ENCODE results near the gene AJUBA.

AJUBA gene

DNA sequence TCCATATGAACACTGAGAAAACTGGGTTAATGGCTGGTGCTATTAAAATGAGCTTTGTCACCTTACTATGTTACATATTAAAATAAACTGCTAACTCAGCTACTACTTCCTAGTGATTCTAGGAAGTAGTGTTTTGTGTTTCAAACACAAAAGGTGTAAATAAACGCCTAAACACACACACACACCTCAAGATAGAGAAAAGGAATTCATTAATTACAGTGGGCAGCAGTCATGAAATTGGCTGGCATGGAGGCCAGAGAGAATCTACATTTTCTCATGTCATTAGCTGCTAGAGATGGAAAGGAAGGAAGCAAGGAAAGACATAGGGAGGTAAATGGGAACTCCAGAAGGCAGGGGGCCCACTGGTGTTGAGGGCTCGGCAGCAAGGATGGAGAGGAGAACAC, 52.4 kb downstream of the AJUBA start:
- DNase-seq: no peak

DNA sequence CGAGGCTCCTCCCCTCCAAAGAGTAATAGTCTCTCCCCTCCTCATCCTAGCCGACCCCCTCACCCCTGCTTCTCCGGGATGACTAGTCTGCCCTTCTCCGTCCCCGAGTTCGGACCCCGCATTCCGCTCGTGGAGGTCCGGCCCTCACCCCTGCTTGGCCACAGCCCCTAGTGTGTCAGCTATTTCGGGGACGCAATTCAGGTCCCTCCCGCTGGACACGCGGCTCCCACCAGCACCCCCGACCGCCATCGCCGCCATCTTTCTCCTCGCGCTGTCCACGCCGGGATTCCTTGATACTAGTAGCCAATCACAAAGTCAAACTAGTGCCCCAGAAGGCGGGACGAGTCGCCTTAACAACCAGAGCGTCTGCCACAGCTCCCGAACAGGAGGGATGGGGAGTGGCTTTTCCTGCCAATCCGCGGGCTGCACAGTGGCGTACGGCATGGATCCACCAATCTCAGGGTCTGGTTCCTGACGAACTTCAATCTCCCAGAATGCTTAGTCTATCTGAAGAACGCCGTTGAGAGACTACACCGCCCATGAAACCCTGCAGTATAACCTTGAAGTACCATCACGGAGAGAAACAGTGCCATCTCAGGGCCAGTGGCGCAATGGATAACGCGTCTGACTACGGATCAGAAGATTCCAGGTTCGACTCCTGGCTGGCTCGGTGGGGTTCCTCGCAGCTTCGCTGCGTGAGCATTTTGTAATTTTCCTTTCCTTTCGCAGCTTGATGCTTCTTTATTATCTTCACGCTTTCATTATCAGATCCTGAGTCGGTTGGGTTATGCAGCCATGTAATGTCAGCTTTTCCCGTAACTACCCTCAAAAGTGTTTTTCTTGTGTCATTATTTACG, 53.0 kb downstream of the AJUBA start, which contains the start of gene PRMT5:
PRMT5 (minus strand) TSS at position 273 of the 857 bp plus-strand sequence; CDS start at position 258, 15 bp downstream.
- peak; percentile 100 for DNase-seq

DNA sequence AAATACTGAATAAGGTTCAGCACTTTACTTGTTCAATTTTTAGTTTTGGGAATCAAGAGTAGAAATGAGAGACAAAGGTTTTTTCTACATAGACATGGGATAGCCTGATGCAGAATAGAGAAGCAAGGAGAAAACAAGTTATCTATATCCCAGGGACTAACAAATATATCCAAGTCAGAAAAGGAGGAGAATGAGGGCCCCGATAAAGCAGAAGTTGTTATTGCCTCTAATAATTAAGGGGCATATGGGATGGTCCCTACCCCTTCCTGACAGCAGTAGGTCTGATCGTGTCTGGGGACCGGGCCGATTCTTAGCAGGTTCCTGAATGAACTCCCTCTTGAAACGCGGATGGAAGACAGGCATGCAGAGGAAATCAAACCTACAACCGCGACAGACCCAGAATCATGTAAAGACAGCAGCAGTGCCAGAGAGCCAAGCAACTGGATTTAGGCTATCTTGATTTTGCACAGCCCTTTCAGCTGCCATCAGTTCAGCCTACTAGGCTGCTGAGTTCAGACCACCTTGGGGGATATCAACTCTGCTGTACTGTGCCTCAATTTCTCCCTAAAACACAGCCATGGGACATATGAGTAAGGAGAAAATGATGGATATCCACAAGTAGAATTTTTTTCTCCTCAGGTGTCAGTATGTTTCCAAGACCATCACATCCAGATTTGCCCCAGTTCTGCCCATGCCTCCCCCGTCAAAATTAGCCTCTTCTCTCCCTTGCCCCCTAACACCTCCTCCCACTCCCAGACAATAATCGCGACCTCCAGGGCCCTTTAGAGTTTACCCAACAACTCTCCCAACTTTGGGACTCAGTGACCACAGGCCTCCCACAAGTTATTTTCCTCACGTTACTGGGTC, 53.9 kb downstream of the AJUBA start:
- DNase-seq: no peak

DNA sequence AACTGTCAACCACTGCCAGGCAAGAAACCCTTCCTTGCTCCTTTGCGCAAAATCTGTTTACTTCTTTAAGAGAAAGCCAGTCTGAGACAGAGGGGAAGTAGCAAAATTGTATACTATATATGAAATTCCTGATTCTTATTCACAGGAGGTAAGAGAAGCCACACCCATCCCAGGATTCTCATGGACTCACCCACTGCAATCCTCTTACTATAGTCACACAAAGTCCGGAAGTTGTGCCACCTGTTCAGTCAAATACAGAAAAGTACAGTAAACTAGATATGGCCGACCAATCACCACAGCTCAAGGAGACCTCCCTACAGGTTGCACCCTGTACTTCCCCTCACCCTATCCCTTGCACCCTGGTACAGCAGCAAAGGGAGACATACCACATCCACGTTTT, 56.0 kb downstream of the AJUBA start:
- no peak for DNase-seq

DNA sequence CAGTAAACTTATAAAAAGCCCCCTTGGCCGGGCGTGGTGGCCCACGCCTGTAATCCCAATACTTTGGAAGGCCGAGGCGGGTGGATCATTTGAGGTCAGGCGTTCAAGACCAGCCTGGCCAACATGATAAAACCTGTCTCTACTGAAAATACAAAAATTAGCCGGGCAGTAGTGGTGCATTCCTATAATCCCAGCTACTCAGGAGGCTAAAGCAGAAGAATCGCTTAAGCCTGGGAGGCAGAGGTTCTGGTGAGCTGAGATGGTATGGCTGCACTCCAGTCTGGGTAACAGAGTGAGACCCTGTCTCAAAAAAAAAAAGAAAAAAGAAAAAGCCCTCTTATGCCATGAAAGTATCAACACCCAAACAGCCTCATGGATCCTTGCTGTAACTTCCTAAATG, 56.8 kb downstream of the AJUBA start:
- DNase-seq: no peak

DNA sequence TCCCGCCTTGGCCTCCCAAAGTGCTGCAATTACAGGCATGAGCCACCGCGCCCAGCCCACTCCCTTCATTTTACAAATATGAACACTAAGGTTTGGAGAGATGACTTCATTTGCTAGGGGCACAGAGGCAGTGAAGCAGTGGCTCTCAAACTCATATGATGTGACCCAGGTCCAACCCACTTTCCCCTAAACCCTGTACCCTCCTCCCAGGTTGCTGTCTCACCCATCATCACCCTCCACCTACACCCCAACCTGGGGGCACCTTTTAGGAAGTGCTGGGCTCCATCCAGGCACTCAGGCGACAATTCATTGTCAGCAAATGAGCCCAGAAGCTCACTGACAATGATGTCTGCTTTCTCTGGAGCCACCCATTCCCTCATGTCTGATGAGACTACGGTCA, 58.6 kb downstream of the AJUBA start:
- no peak for DNase-seq

DNA sequence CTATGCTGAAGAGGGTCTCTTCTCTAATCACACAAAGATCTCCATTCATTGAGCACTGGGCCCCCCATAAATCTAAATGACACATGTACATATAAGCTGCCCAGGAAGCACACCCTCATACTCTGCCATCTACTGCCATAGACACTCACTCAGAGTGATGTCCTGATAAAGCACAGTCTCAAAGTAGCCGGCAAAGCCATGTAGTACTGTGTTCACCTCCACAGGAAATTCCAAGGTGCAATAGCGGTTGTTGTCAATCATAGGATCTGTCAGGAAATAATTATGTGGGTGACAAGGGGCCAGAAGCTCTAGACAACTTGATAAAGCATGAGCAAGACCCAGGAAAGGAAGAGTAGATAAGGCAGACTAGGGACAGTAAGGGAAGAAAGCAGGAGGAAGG, 60.1 kb downstream of the AJUBA start:
- no peak for DNase-seq
